ENCODE data around the gene GLRX. TPM values are rescaled to one million over a fixed set of nuclear protein-coding genes. Genes with fewer than 3 reads are reported as not detected.
A peak's percentile ranks its signal among the peaks of the same experiment; 100 is the strongest.

The GLRX gene
- total and polyA plus RNA-seq, 2 of the 13 experiments (the other 11 are each of a cell fraction or from before 2014, with no cell fraction given): 63.8 to 499 TPM

- TF ChIP-seq HNRNPLL (IDR thresholded peaks at IDR 0.05; ENCODE audit: low read depth, low read length, poor library complexity, severe bottlenecking): peak; percentile 71
- TF ChIP-seq KDM1A (CRISPR knock-in tag; IDR thresholded peaks at IDR 0.05): no peak
- TF ChIP-seq, protein P1, sequence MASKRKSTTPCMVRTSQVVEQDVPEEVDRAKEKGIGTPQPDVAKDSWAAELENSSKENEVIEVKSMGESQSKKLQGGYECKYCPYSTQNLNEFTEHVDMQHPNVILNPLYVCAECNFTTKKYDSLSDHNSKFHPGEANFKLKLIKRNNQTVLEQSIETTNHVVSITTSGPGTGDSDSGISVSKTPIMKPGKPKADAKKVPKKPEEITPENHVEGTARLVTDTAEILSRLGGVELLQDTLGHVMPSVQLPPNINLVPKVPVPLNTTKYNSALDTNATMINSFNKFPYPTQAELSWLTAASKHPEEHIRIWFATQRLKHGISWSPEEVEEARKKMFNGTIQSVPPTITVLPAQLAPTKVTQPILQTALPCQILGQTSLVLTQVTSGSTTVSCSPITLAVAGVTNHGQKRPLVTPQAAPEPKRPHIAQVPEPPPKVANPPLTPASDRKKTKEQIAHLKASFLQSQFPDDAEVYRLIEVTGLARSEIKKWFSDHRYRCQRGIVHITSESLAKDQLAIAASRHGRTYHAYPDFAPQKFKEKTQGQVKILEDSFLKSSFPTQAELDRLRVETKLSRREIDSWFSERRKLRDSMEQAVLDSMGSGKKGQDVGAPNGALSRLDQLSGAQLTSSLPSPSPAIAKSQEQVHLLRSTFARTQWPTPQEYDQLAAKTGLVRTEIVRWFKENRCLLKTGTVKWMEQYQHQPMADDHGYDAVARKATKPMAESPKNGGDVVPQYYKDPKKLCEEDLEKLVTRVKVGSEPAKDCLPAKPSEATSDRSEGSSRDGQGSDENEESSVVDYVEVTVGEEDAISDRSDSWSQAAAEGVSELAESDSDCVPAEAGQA (IDR thresholded peaks at IDR 0.05; ENCODE audit: low read depth): peak; percentile 97
- TF ChIP-seq, protein P1 (CRISPR knock-in tag; IDR thresholded peaks at IDR 0.05; ENCODE audit: borderline replicate concordance): no peak
- TF ChIP-seq, protein P2, sequence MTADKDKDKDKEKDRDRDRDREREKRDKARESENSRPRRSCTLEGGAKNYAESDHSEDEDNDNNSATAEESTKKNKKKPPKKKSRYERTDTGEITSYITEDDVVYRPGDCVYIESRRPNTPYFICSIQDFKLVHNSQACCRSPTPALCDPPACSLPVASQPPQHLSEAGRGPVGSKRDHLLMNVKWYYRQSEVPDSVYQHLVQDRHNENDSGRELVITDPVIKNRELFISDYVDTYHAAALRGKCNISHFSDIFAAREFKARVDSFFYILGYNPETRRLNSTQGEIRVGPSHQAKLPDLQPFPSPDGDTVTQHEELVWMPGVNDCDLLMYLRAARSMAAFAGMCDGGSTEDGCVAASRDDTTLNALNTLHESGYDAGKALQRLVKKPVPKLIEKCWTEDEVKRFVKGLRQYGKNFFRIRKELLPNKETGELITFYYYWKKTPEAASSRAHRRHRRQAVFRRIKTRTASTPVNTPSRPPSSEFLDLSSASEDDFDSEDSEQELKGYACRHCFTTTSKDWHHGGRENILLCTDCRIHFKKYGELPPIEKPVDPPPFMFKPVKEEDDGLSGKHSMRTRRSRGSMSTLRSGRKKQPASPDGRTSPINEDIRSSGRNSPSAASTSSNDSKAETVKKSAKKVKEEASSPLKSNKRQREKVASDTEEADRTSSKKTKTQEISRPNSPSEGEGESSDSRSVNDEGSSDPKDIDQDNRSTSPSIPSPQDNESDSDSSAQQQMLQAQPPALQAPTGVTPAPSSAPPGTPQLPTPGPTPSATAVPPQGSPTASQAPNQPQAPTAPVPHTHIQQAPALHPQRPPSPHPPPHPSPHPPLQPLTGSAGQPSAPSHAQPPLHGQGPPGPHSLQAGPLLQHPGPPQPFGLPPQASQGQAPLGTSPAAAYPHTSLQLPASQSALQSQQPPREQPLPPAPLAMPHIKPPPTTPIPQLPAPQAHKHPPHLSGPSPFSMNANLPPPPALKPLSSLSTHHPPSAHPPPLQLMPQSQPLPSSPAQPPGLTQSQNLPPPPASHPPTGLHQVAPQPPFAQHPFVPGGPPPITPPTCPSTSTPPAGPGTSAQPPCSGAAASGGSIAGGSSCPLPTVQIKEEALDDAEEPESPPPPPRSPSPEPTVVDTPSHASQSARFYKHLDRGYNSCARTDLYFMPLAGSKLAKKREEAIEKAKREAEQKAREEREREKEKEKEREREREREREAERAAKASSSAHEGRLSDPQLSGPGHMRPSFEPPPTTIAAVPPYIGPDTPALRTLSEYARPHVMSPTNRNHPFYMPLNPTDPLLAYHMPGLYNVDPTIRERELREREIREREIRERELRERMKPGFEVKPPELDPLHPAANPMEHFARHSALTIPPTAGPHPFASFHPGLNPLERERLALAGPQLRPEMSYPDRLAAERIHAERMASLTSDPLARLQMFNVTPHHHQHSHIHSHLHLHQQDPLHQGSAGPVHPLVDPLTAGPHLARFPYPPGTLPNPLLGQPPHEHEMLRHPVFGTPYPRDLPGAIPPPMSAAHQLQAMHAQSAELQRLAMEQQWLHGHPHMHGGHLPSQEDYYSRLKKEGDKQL (CRISPR knock-in tag; IDR thresholded peaks at IDR 0.05; ENCODE audit: low read depth): peak; percentile 53; the same call in 1 of the 2 replicates
- no peak for TF ChIP-seq CHD2 (IDR thresholded peaks at IDR 0.05; ENCODE audit: low read depth, low read length)
- no peak for TF ChIP-seq MATR3 (CRISPR knock-in tag; IDR thresholded peaks at IDR 0.05)
- TF ChIP-seq JUND (CRISPR knock-in tag; IDR thresholded peaks at IDR 0.05): peak; percentile 61; the same call in 1 of the 2 replicates
- peak; percentile 60; the same call in 1 of the 2 replicates for TF ChIP-seq ZNF121 (CRISPR knock-in tag; IDR thresholded peaks at IDR 0.05)
- TF ChIP-seq YY1 (IDR thresholded peaks at IDR 0.05; ENCODE audit: insufficient read depth, insufficient replicate concordance, low read depth, low read length): peak; percentile 79
- TF ChIP-seq RFXAP (CRISPR knock-in tag; IDR thresholded peaks at IDR 0.05; ENCODE audit: borderline replicate concordance): peak; percentile 69; the same call in 1 of the 2 replicates
- peak; percentile 83; the same call in 1 of the 2 replicates for TF ChIP-seq MIER3 (CRISPR knock-in tag; IDR thresholded peaks at IDR 0.05; ENCODE audit: borderline replicate concordance)
- TF ChIP-seq ISL2 (CRISPR knock-in tag; IDR thresholded peaks at IDR 0.05): peak; percentile 56
- TF ChIP-seq, protein P3, sequence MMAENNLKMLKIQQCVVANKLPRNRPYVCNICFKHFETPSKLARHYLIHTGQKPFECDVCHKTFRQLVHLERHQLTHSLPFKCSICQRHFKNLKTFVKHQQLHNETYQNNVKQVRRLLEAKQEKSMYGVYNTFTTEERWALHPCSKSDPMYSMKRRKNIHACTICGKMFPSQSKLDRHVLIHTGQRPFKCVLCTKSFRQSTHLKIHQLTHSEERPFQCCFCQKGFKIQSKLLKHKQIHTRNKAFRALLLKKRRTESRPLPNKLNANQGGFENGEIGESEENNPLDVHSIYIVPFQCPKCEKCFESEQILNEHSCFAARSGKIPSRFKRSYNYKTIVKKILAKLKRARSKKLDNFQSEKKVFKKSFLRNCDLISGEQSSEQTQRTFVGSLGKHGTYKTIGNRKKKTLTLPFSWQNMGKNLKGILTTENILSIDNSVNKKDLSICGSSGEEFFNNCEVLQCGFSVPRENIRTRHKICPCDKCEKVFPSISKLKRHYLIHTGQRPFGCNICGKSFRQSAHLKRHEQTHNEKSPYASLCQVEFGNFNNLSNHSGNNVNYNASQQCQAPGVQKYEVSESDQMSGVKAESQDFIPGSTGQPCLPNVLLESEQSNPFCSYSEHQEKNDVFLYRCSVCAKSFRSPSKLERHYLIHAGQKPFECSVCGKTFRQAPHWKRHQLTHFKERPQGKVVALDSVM (CRISPR knock-in tag; IDR thresholded peaks at IDR 0.05): peak; percentile 29; the same call in 1 of the 2 replicates
- peak; percentile 91 for TF ChIP-seq TEAD3 (CRISPR knock-in tag; optimal IDR thresholded peaks at IDR 0.05; ENCODE audit: borderline replicate concordance)
Measured at GRCh38 chr5:95858661-95859595, 36.4 kb upstream of the GLRX start (continued).

Measured in HepG2 (cell line).